Measurements from ENCODE around the gene PABPN1L.

DNA sequence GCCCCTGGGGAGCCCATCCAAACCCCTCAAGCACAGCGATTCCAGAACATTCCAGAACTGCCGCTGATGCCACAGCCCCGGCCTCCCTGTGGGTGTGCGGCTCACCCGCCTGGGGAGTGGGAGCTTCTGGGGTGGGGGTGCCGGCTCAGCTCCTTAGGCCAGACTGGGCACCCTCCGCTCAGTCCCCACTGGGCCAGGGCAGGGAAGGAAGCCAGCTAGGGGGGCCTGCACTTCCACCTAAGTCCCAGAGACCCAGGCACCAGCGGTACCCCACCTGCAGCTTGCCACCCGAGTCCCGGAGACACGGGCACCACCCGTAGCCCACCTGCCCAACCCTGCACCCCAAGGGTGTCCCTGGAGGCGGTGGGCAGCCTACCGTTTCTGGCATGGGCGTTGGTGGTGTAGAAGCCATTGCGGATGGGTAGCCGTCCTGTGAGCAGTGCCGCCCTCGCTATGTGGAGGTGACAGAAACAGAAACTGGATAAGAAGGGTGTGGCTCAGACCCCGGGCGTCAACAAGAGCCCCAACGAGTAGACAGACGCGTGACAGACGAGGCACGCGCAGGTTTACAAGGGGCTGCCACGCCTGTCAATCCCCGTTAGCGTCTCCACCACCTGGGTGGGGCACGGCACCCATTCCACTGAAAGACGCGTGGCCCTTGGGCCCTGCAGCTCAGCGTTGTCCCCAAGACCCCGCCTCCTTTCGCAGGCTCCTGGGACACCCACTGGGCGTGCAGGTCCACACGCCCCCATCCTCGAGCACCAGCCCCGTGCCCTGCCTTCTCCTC lies 24.7 kb downstream of the PABPN1L start:
- TF ChIP-seq, protein P1, sequence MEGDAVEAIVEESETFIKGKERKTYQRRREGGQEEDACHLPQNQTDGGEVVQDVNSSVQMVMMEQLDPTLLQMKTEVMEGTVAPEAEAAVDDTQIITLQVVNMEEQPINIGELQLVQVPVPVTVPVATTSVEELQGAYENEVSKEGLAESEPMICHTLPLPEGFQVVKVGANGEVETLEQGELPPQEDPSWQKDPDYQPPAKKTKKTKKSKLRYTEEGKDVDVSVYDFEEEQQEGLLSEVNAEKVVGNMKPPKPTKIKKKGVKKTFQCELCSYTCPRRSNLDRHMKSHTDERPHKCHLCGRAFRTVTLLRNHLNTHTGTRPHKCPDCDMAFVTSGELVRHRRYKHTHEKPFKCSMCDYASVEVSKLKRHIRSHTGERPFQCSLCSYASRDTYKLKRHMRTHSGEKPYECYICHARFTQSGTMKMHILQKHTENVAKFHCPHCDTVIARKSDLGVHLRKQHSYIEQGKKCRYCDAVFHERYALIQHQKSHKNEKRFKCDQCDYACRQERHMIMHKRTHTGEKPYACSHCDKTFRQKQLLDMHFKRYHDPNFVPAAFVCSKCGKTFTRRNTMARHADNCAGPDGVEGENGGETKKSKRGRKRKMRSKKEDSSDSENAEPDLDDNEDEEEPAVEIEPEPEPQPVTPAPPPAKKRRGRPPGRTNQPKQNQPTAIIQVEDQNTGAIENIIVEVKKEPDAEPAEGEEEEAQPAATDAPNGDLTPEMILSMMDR (conservative IDR thresholded peaks at IDR 0.05; ENCODE audit: low read depth in 2 of 2): no peak
- TF ChIP-seq, protein P2, sequence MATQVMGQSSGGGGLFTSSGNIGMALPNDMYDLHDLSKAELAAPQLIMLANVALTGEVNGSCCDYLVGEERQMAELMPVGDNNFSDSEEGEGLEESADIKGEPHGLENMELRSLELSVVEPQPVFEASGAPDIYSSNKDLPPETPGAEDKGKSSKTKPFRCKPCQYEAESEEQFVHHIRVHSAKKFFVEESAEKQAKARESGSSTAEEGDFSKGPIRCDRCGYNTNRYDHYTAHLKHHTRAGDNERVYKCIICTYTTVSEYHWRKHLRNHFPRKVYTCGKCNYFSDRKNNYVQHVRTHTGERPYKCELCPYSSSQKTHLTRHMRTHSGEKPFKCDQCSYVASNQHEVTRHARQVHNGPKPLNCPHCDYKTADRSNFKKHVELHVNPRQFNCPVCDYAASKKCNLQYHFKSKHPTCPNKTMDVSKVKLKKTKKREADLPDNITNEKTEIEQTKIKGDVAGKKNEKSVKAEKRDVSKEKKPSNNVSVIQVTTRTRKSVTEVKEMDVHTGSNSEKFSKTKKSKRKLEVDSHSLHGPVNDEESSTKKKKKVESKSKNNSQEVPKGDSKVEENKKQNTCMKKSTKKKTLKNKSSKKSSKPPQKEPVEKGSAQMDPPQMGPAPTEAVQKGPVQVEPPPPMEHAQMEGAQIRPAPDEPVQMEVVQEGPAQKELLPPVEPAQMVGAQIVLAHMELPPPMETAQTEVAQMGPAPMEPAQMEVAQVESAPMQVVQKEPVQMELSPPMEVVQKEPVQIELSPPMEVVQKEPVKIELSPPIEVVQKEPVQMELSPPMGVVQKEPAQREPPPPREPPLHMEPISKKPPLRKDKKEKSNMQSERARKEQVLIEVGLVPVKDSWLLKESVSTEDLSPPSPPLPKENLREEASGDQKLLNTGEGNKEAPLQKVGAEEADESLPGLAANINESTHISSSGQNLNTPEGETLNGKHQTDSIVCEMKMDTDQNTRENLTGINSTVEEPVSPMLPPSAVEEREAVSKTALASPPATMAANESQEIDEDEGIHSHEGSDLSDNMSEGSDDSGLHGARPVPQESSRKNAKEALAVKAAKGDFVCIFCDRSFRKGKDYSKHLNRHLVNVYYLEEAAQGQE (IDR thresholded peaks at IDR 0.05; ENCODE audit: unreplicated experiment): no peak
- TF ChIP-seq CREB1 (CRISPR knock-in tag; IDR thresholded peaks at IDR 0.05; ENCODE audit: low read depth): no peak
- TF ChIP-seq EZH2 (IDR thresholded peaks at IDR 0.05; ENCODE audit: low read depth, unreplicated experiment): no peak
- no peak for TF ChIP-seq POLR2AphosphoS5 (IDR thresholded peaks at IDR 0.05; ENCODE audit: low read depth)
- no peak for TF ChIP-seq EZH2phosphoT487 (IDR thresholded peaks at IDR 0.05; ENCODE audit: unreplicated experiment)
- TF ChIP-seq ETS1 (IDR thresholded peaks at IDR 0.05): no peak
- no peak for TF ChIP-seq NANOG (IDR thresholded peaks at IDR 0.05; ENCODE audit: borderline replicate concordance)

Measured in GM23338 (cell line).